Parathyroid adenoma (tissue), 2 donors: ENCODE measurements around the gene FBLN2.

Source experiments
- H2AFZ ChIP-seq: fragments of 300-600 bp; sonication (generic); one replicate; pipeline ENCODE4 v1.7.0; 2017; ENCODE audit warnings: antibody characterized with exemption, mild to moderate bottlenecking
- H3K27ac ChIP-seq: fragments of 300-600 bp; sonication (generic); one replicate; pipeline ENCODE4 v1.7.0; 2017
- H3K27me3 ChIP-seq: fragments of 300-600 bp; sonication (generic); one replicate; pipeline ENCODE4 v1.7.0; 2017; ENCODE audit warnings: low read length; ENCODE audit not compliant: control insufficient read depth, insufficient read depth
- H3K36me3 ChIP-seq: fragments of 300-600 bp; sonication (generic); one replicate; pipeline ENCODE4 v1.7.0; 2017; ENCODE audit warnings: low read length; ENCODE audit not compliant: control insufficient read depth, insufficient read depth
- H3K4me1 ChIP-seq: fragments of 300-600 bp; sonication (generic); one replicate; pipeline ENCODE4 v1.7.0; 2017; ENCODE audit warnings: control low read depth
- H3K4me2 ChIP-seq: fragments of 300-600 bp; sonication (generic); one replicate; pipeline ENCODE4 v1.7.0; 2017; ENCODE audit warnings: low read length
- H3K4me3 ChIP-seq: fragments of 300-600 bp; sonication (generic); one replicate; pipeline ENCODE4 v1.7.0; 2017; ENCODE audit warnings: low read depth, low read length
- H3K79me2 ChIP-seq: fragments of 300-600 bp; sonication (generic); one replicate; pipeline ENCODE4 v1.7.0; 2017; ENCODE audit warnings: control low read depth
- H3K9ac ChIP-seq: fragments of 300-600 bp; sonication (generic); one replicate; pipeline ENCODE4 v1.7.0; 2017; ENCODE audit warnings: mild to moderate bottlenecking
- H3K9me3 ChIP-seq: fragments of 300-600 bp; sonication (generic); one replicate; pipeline ENCODE4 v1.7.0; 2017; ENCODE audit warnings: low read length; ENCODE audit not compliant: control insufficient read depth
- TF ChIP-seq, protein P1 (sequence below): fragments of 300-600 bp; sonication (generic); IDR thresholded peaks from one replicate; pipeline ENCODE4 v1.7.0; 2017; ENCODE audit warnings: antibody characterized with exemption, mild to moderate bottlenecking
- donor health status: primary hyperparathyroidism.

Gene FBLN2

DNA sequence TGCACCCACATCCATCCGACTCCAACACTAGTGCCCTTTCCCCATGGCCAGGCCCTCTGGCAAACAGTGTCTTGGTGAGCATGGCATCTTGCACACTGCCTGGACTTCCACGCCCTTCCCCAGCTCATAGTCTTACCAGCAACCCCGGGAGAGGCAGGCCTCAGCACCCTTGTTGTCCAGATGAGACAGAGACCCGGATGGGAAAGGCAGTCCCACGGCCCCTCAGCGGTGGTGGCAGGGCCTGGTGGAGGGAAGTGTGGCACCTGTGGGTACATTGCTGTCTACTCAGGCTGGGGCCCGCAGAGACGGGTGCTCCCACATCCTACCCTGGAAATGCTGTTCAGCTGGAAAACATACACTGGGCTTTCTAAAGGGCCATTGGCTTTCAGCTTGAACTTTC is 40.4 kb upstream of the FBLN2 start:
- Histone ChIP-seq H3K36me3 (no peaks in the 10 kb centered on the region), H3K4me1 (peaks cover 9% of the 10 kb centered on the region), H3K4me2 (no peak overlapping the region), H3K9ac (no peak overlapping the region), H2AFZ (no peak overlapping the region), H3K27me3 (no peaks in the 10 kb centered on the region), H3K27ac (no peak overlapping the region), H3K79me2 (no peaks in the 10 kb centered on the region), H3K9me3 (no peaks in the 10 kb centered on the region), H3K4me3 (no peak overlapping the region)
- TF ChIP-seq, protein P1, sequence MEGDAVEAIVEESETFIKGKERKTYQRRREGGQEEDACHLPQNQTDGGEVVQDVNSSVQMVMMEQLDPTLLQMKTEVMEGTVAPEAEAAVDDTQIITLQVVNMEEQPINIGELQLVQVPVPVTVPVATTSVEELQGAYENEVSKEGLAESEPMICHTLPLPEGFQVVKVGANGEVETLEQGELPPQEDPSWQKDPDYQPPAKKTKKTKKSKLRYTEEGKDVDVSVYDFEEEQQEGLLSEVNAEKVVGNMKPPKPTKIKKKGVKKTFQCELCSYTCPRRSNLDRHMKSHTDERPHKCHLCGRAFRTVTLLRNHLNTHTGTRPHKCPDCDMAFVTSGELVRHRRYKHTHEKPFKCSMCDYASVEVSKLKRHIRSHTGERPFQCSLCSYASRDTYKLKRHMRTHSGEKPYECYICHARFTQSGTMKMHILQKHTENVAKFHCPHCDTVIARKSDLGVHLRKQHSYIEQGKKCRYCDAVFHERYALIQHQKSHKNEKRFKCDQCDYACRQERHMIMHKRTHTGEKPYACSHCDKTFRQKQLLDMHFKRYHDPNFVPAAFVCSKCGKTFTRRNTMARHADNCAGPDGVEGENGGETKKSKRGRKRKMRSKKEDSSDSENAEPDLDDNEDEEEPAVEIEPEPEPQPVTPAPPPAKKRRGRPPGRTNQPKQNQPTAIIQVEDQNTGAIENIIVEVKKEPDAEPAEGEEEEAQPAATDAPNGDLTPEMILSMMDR: no peak

DNA sequence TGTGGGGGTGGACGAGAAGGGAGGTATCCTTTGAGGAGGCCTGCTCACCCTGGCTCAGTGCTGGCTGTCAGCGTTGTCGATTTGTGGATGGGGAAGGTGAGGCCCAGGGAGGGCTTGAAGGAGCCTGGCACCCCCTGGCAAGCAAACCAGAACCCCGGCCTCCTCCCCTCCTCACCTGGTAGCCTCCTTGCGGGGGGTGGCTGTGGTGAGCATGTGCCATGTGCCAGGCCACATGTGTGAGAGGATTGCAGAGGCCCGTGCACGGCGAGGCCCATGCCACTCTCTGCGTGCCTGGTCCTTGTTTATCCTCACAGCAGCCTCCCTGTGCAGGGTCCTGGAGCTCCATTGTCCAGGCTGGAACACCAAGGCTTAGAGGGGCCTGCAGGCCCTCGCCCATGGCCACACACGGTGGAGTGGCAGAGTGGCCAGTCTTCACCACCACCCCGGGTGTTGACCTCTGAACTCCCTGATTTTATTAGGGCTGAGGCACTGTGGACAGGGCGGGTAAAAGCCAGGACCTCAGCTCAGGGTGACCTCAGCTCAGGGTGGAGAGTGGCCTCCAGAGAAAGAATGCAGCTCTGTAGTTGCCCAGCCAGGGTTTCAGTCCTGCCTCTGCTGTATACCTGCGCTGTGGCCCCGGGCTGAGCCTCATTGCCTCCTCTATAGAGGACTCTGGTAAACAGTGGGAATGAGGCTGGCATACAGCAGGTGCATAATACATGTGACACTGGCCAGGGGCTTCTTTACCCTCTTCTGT is 39.7 kb upstream of the FBLN2 start:
- Histone ChIP-seq H3K4me2 (no peak overlapping the region), H3K79me2 (no peaks in the 10 kb centered on the region), H3K27me3 (no peaks in the 10 kb centered on the region), H3K4me3 (no peak overlapping the region), H3K36me3 (no peaks in the 10 kb centered on the region), H3K4me1 (peaks cover 9% of the 10 kb centered on the region), H3K9ac (no peak overlapping the region), H3K9me3 (no peaks in the 10 kb centered on the region), H2AFZ (no peak overlapping the region), H3K27ac (no peak overlapping the region)
- TF ChIP-seq, protein P1: no peak

DNA sequence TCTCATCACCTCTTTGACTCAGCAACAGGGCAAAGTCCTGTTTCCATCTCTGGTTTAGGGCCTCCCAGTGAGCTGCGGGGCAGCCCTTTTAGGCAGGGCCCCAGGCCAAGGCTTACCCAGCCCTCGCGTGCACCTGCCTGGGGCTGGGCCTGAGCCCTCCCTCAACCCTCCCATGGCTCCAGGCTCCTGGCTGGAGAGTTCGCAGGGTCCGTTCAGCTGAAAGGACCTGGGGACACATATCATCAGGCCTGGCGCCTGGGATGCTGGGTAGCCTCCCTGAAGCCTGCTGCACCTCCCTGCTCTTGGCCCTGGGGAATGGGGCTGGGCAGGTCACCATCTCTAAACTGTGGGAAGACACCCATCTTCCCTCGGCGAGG is 39.1 kb upstream of the FBLN2 start:
- Histone ChIP-seq H3K79me2 (no peaks in the 10 kb centered on the region), H3K4me2 (no peak overlapping the region), H3K27me3 (no peaks in the 10 kb centered on the region), H3K9ac (no peak overlapping the region), H3K9me3 (no peaks in the 10 kb centered on the region), H3K4me1 (peaks cover 9% of the 10 kb centered on the region), H3K36me3 (no peaks in the 10 kb centered on the region), H3K27ac (no peak overlapping the region), H2AFZ (no peak overlapping the region), H3K4me3 (no peak overlapping the region)
- TF ChIP-seq, protein P1: no peak

DNA sequence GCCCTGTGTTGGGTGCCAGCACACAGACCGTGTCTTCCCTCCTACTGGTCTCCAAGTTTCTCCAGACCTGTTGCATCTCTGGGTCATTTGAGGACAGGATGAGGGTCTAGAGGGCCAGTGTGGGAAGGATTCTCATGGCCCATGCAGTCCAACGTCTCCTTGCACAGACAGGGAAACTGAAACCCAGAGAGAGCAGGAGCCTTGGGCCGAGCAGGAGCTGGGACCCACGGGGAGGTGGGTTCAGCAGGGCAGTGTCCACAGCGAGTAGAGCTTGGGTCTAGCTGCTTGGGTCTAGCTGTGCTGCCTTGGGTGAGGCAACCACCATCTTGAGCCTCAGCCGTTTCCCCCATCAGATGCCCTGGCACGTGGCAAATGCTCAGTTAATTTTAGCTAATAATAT is 36.5 kb upstream of the FBLN2 start:
- no peaks in the 10 kb centered on the region for H3K36me3 ChIP-seq
- no peak overlapping the region for H3K4me3 ChIP-seq
- H3K27ac ChIP-seq: no peak overlapping the region
- no peaks in the 10 kb centered on the region for H3K79me2 ChIP-seq
- no peak overlapping the region for H3K4me2 ChIP-seq
- peaks cover 8% of the 10 kb centered on the region for H3K4me1 ChIP-seq
- TF ChIP-seq, protein P1: no peak
- H3K27me3 ChIP-seq: no peaks in the 10 kb centered on the region
- no peak overlapping the region for H3K9ac ChIP-seq
- H3K9me3 ChIP-seq: no peaks in the 10 kb centered on the region
- no peak overlapping the region for H2AFZ ChIP-seq
